GM12891 (cell line): ENCODE data around the gene SCAMP2.

Experiments used
- DNase-seq: peaks from one replicate; pipeline ENCODE4 v3.0.0; 2011; ENCODE audit warnings: low spot score; ENCODE audit not compliant: insufficient read length
- FAIRE-seq: peaks from 2 replicates; lab custom pipeline; 2011; peaks lifted over from hg19 to GRCh38; lab: Jason Lieb, UNC
- PAX5 ChIP-seq: IDR thresholded peaks from 2 replicates; pipeline ENCODE4 v1.6.1; 2011; ENCODE audit warnings: low read length, moderate library complexity, mild to moderate bottlenecking; ENCODE audit not compliant: insufficient read depth, severe bottlenecking
- POLR2A ChIP-seq: IDR thresholded peaks from 2 replicates; pipeline ENCODE4 v1.6.1; 2011; ENCODE audit warnings: low read depth, low read length, control low read depth
- POLR2AphosphoS5 ChIP-seq: IDR thresholded peaks from 2 replicates; pipeline ENCODE4 v1.6.1; 2011; ENCODE audit warnings: low read depth, low read length, control low read depth
- POU2F2 ChIP-seq: IDR thresholded peaks from 2 replicates; pipeline ENCODE4 v1.6.1; 2011; ENCODE audit warnings: low read depth, mild to moderate bottlenecking, control low read depth, low read length, moderate library complexity
- SPI1 ChIP-seq: IDR thresholded peaks from 2 replicates; pipeline ENCODE4 v1.6.1; 2011; ENCODE audit warnings: low read depth, low read length, control low read depth
- TAF1 ChIP-seq: IDR thresholded peaks from 2 replicates; pipeline ENCODE4 v1.6.1; 2011; ENCODE audit warnings: low read depth, low read length, control low read depth

SCAMP2 gene

GRCh38 chr15:74865316-74865715 is 7.8 kb downstream of the SCAMP2 start:
- TF ChIP-seq PAX5 (no peak), POLR2A (no peak), POLR2AphosphoS5 (no peak), TAF1 (no peak), SPI1 (no peak), POU2F2 (no peak)
- DNase-seq (no peak), FAIRE-seq (no peak)

- TF ChIP-seq TAF1 (no peak), POU2F2 (no peak), POLR2AphosphoS5 (no peak), POLR2A (no peak), PAX5 (no peak), SPI1 (no peak)
- FAIRE-seq: no peak
- DNase-seq: no peak
Observed at GRCh38 chr15:74864296-74864695, 8.9 kb downstream of the SCAMP2 start.

GRCh38 chr15:74863239-74864056 is 9.7 kb downstream of the SCAMP2 start:
- TF ChIP-seq SPI1 (no peak), POU2F2 (no peak), TAF1 (no peak), POLR2A (no peak), PAX5 (no peak), POLR2AphosphoS5 (no peak)
- peak; percentile 13 for FAIRE-seq
- no peak for DNase-seq

GRCh38 chr15:74858369-74858740 is 14.8 kb downstream of the SCAMP2 start:
- no peak for TF ChIP-seq SPI1
- TF ChIP-seq TAF1: no peak
- no peak for TF ChIP-seq POLR2A
- no peak for DNase-seq
- no peak for FAIRE-seq

- DNase-seq: no peak
- peak; percentile 86 for FAIRE-seq
- TF ChIP-seq POLR2AphosphoS5 (no peak), POLR2A (no peak)
Observed at GRCh38 chr15:74857671-74858368, 15.3 kb downstream of the SCAMP2 start.

- 0 out of 2 replicates have a peak, but pooled peaks have one; percentile 10 for TF ChIP-seq POLR2AphosphoS5
- peak; percentile 91 for TF ChIP-seq SPI1
- no peak for TF ChIP-seq PAX5
- 0 out of 2 replicates have a peak, but pooled peaks have one; percentile 15 for TF ChIP-seq POLR2A
- FAIRE-seq (peak; percentile 96), DNase-seq (no peak)
Observed at GRCh38 chr15:74857082-74857655, 16.0 kb downstream of the SCAMP2 start.

GRCh38 chr15:74856537-74856936 is 16.6 kb downstream of the SCAMP2 start:
- FAIRE-seq (no peak), DNase-seq (no peak)
- TF ChIP-seq TAF1 (no peak), POU2F2 (no peak), POLR2AphosphoS5 (no peak), PAX5 (no peak), POLR2A (no peak), SPI1 (no peak)

GRCh38 chr15:74855857-74856256 is 17.3 kb downstream of the SCAMP2 start:
- FAIRE-seq (no peak), DNase-seq (no peak)
- no peak for TF ChIP-seq POLR2A
- TF ChIP-seq POU2F2: no peak
- no peak for TF ChIP-seq POLR2AphosphoS5
- TF ChIP-seq PAX5: no peak
- no peak for TF ChIP-seq TAF1
- no peak for TF ChIP-seq SPI1

- no peak for FAIRE-seq
- TF ChIP-seq POU2F2 (no peak), SPI1 (no peak), POLR2AphosphoS5 (no peak), PAX5 (no peak), POLR2A (no peak), TAF1 (no peak)
- no peak for DNase-seq
Observed at GRCh38 chr15:74854453-74855022, 18.6 kb downstream of the SCAMP2 start.

GRCh38 chr15:74851960-74852359 is 21.2 kb downstream of the SCAMP2 start:
- TF ChIP-seq POLR2AphosphoS5 (no peak), PAX5 (no peak), POU2F2 (no peak), SPI1 (no peak), TAF1 (no peak), POLR2A (no peak)
- FAIRE-seq (no peak), DNase-seq (no peak)
